HL-60/S4 treated with retinoic acid at 250 ng/mL for 4 days and 3 days (cell line): ENCODE data around the gene PHLPP2.

Source experiments
- in situ Hi-C: fragments of 300-500 bp; cut with MboI; formaldehyde crosslinking; loops from 2 replicates; pipeline ENCODE4 v1.7.0; 2022; ENCODE audit warnings: low sequenced_read_pairs

The PHLPP2 gene

GRCh38 chr16:71672803-71673581 is 51.5 kb downstream of the PHLPP2 start:
- in situ Hi-C loops = no loop called here

- in situ Hi-C loops = no loop called here
Measured at GRCh38 chr16:71672125-71672524, 52.4 kb downstream of the PHLPP2 start.

GRCh38 chr16:71671165-71671564 is 53.3 kb downstream of the PHLPP2 start:
- in situ Hi-C loops = no loop called here

- in situ Hi-C loops = no loop called here
Measured at GRCh38 chr16:71670537-71670936, 54.0 kb downstream of the PHLPP2 start.

- in situ Hi-C loops = no loop called here
Measured at GRCh38 chr16:71669926-71670536, 54.5 kb downstream of the PHLPP2 start.

- in situ Hi-C loops = no loop called here
Measured at GRCh38 chr16:71666928-71667707, 57.4 kb downstream of the PHLPP2 start.

GRCh38 chr16:71666264-71666663 is 58.2 kb downstream of the PHLPP2 start:
- in situ Hi-C loops = no loop called here

GRCh38 chr16:71659471-71659870 is 65.0 kb downstream of the PHLPP2 start:
- in situ Hi-C loops = no loop called here

- in situ Hi-C loops = no loop called here
Measured at GRCh38 chr16:71658771-71659170, 65.7 kb downstream of the PHLPP2 start.

- in situ Hi-C loops = no loop called here
Measured at GRCh38 chr16:71649704-71650103, 74.8 kb downstream of the PHLPP2 start.

GRCh38 chr16:71648921-71649320 is 75.6 kb downstream of the PHLPP2 start:
- in situ Hi-C loops = no loop called here

- in situ Hi-C loops = no loop called here
Measured at GRCh38 chr16:71648162-71648561, 76.3 kb downstream of the PHLPP2 start.

GRCh38 chr16:71647391-71647790 is 77.1 kb downstream of the PHLPP2 start:
- in situ Hi-C loops = no loop called here

GRCh38 chr16:71645450-71645849 is 79.1 kb downstream of the PHLPP2 start:
- in situ Hi-C loops = no loop called here

- in situ Hi-C loops = no loop called here
Measured at GRCh38 chr16:71637398-71637797, 87.1 kb downstream of the PHLPP2 start.

- in situ Hi-C loops = no loop called here
Measured at GRCh38 chr16:71635632-71636031, 88.9 kb downstream of the PHLPP2 start.

- in situ Hi-C loops = no loop called here
Measured at GRCh38 chr16:71631776-71632175, 92.7 kb downstream of the PHLPP2 start.

GRCh38 chr16:71630808-71631207 is 93.7 kb downstream of the PHLPP2 start:
- in situ Hi-C loops = no loop called here

- in situ Hi-C loops = no loop called here
Measured at GRCh38 chr16:71629278-71630016, 95.1 kb downstream of the PHLPP2 start.

- in situ Hi-C loops = no loop called here
Measured at GRCh38 chr16:71628810-71629209, 95.7 kb downstream of the PHLPP2 start.

GRCh38 chr16:71627731-71628181 is 96.7 kb downstream of the PHLPP2 start:
- in situ Hi-C loops = no loop called here
